HG03439 (cell line): ENCODE data around the gene SF3A1.
A peak's percentile ranks its signal among the peaks of the same experiment; 100 is the strongest.
"Not testable (repeated sequence)": the region's sequence is repeated elsewhere in the genome, so short reads cannot be mapped to it uniquely, and the experiment has no call there.

Experiments used
- ATAC-seq: cut with Tn5 transposase; IDR thresholded peaks from one replicate; pipeline ENCODE4 v1.9.1; 2021; ENCODE audit warnings: mild to moderate bottlenecking, moderate library complexity; ENCODE audit not compliant: unreplicated experiment

SF3A1 gene

DNA sequence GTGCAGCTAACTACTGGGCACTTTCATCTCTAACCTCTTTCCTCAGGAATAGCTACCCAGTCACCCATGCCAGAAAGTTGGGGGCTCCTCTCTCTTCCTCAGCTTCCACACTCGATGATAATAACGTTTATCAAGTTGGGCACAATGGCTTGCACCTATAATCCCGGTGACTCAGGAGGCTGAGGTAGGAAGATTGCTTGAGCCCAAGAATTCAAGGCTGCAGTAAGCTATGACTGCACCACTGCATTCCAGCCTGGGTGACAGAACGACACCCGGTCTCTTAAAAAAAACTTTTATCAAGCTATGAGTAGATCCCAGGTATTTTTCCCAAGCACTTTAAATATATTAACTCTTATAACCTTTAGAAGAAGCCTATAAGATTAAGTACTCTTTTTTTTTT is 2.0 kb downstream of the SF3A1 start:
- no peak for ATAC-seq

DNA sequence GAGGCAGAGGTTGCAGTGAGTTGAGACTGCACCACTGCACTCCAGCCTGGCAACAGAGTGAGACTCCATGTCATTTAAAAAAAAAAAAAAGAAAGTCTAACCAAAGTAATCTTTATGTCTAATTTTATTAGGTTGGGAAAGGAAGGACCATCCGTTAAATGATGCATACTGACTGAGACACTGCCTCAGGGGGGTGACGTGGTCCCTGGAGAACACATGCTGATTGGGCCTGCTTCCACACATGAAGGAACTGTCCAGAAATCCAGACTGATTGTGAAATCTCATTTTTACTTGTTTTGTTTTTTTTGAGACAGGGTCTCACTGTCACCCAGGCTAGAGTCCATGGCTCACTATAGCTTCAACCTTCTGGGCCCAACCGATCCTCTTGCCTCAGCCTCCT is 5.5 kb downstream of the SF3A1 start:
- no peak for ATAC-seq

DNA sequence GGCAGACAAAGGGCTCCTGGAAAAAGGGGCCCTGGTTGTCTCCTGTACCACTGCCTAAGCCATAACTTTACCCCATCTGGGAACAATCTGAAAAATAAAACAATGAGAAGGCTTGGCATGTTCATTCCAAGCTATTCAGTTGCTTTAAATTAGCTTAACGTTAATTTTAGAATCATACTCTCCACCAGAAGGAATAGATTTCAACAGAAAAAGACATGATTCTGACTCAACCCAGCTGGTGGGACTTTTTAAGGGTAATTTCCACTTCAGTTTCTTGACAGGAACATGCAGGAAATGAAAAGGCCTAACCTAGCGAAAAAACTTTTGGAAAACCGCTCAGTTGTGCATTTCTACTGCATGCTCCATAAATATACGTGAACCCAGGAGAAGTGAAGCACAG is 7.9 kb downstream of the SF3A1 start:
- no peak for ATAC-seq

DNA sequence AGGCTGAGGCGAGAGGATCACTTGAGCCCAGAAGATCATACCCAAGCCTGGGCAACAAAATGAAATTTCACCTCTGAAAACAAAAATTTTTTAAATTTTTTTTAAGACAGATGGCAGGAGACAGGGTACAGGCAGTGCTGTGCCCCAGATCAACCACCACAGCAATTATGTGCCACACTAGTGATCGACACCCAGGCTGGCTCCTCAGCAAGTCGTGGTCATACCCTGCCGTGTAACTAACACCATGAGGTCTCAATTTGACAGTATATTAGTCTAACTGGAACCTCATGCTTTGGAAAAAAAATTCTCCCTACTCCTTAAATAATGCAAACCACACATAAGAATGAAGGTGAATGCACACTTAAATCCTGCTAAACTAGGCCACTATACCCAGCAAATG is 8.3 kb downstream of the SF3A1 start:
- no peak for ATAC-seq

DNA sequence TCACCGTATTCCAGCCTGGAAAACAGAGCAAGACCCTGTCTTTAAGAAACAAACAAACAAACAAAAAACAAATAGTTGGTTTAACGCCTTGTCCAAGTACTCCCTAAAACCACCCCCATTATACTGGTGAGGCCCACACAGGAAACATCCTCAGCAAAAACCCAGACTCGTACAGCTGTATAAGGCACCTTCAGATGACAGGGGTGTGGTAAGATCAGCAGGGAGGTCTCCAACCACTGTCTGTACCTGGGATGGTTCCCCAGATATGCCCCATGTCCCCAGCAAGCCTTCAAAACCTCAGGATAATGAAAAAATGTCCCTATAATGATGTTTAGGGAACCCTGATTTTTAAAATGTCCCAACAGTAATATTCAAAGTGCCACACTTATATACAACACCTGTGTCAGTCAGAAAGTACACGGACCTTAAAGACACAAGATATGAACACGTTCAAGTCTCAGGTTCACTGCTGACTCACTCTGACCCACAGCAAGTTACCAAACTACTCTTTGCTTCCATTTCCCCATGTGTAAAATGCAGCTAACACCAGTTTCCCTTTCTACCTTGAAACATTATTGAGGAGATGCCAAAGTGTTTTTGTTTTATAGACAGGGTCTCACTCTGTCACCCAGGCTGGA is 9.3 kb downstream of the SF3A1 start:
- ATAC-seq: no peak

DNA sequence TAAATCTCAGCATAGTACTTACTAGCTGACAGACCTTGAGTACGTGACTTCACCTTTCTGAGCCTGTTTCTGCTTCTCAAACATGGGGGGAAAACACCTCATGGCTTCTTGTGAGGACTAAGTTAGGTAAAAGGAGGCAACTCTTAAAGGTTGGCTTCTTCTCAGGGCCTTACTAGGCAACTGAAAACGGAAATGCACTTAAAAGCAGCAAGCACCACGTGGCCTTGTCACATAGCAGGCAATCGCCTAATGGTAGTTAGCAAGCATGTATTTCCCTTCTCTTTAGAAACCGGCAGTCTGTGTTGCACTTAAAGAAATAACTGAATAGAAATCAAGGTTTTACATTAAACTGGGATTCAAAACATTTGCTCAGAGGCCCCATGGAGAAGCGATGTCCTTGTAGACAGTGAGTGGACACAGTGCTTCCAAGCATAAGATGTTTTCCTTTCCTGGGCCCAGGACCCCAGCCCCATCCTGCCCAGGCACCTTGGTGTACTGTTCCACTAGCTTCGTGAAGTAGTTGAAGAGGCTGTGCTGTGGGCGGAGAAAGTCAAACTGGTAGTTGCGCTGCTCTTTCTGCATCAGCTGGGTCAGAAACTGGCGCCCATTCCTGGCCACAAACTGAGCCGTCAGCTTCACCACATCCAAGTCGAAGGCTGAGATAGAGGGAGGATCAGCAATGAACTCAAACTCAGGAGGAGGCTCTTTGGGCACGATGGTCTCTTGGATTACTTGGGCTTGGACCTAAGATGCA is 12.1 kb downstream of the SF3A1 start:
- ATAC-seq: no peak

DNA sequence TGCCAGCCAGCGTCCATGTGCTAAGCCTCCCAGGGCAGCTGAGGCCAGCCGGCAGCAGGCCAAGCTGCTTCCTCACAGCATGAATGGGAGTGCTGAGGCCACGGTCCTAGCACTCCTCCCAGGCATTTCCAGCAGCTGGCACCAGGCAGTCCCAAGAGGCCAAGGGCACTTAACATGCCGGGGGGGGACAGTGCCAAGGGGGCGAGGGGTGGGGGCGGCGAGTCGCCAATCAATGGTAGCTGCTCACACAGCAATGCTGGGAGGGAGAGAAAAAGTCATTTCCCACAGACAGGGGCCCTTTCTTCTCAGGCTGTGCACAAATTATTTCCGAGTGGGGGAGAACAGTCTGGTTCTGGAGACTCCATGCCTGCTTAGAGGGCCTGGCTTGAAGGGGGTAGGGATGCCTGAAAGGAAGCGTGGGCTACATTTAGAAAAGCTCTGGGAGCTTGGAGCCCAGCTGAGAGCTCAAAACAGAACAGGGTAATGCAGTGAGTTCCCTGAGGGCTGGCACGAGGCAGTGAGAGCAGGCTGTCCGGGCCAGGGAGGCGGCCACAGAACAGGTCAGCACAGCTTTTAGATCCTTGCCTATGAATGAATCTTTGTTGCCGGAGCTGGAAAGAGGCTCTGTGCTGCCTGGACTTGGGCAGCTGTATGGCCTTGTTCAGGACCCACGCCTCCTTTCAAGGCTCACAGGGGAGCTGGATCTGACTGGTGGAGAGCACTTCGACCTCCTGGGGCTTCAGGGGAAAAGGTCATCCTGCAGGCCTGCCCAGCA is 15.6 kb downstream of the SF3A1 start:
- no peak for ATAC-seq

DNA sequence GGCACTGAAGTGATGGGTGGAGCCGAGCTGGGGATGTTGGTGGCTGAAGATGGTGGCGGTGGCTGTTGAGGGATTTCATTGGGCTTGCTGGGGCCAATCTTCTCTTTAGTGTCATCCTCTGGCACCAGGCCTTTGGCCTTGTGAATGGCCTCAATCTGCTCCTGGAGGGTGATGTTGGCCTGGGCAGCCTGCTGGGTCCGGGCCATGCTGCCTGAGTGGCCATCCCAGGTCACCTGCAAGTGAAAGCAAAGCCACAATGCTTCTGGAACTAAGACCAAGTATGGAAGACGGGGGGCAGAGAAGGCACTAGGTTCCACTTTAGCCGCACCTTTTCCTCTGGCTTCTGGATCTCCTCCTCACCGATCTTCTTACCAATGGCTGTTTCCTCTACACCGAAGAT is 17.9 kb downstream of the SF3A1 start:
- no peak for ATAC-seq

DNA sequence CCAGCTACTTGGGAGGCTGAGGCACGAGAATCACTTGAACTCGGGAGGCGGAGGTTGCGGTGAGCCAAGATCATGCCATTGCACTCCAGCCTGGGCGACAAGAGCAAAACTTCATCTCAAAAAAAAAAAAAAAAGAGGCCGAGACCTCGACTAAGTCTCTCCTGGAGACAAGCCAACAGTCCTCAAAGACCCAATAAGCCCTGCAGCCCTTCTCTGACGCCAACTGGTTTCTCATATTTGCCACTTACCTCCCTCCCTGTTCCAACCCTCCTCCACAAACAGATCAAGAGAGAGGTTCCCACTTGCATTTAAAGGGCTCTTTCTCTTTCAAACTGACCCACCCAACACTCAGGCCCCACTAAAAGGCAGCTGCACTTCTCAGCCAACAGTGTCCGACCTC is 18.4 kb downstream of the SF3A1 start:
- not testable (repeated sequence) for ATAC-seq

DNA sequence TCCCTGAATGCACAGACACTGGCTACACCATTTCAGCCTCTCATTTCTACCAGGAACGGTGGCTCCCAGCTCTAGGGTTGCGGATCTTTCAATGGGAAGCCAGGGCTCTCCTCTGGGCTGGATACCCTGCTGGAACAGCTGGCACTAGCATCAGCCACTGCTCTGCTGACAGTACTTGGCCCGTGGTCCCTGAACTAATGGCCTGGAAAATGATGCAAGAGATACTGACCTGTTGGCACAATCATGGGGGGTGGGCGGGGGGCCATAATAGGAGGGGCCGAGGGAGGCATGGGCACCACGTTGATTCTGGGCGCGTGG is 19.3 kb downstream of the SF3A1 start:
- ATAC-seq: no peak

DNA sequence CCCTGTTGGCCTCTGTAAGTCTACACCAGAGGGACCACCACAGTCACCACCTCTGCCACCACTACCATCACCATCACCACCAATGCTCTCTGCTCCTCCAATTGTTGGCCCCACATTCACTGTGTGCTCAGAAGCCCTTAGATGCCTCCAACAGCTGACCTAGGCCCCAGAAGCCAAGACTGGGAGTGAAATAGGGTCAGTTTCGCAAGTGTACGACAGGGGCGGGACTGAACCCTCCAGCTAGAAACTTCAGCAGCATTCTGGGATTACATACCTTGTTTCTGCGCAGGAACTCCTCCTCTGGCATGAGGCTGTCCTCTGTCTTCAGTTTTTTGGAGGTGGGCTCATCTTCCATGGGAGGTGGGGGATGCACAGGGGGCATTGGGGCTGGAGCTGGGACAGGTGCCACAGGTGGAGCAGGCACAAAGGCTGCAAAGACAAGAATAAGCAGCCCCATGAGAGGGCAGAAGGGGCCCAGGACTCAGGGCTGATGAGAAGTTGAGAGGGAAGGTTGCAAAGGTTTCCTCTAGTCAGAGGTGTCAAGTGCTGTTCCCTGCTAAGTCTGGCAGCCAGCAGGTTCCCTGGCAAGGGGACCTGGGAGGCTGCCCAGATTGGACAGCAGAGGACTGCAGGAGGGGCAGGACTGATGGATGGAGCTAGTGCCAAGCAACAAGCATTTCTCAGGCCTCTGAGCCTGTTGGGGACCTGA is 19.8 kb downstream of the SF3A1 start:
- no peak for ATAC-seq

DNA sequence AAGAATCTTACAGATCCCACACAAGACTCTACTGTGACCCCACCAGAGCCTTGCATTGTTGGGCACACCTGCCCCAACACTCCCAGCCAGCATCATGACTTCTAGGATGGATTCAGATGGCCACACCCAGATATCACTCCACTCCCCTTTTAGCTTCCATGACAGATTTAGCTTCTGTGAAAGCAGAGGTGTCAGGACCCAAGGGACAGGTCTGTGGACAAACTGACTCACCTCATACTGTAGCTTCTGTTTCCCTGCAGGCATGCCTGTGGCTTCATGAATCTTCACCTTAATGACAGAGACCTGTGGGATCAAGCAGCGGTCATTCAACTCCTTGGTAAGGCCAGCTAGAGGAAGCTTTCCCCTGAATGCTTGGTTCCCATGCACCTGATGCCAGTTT is 21.5 kb downstream of the SF3A1 start:
- ATAC-seq: no peak

DNA sequence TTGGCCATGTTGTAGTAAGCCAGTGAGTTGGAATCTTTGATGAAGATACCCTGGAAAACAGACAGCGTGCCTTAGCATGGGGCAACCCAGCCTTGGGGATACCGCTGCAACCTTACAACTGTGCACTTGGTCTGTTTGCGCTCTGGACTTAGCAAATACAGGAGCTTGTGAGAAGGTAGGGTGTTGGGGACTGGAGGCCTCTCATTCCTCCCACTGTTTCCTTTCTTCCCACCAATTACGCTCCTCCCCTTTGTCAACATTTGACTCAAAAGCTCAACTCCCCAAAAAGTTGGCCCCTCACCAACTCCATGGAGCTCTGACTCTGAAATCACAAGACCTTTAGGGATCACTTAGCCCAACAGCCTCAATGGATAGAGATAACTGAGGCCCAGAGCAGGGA is 22.0 kb downstream of the SF3A1 start:
- no peak for ATAC-seq

DNA sequence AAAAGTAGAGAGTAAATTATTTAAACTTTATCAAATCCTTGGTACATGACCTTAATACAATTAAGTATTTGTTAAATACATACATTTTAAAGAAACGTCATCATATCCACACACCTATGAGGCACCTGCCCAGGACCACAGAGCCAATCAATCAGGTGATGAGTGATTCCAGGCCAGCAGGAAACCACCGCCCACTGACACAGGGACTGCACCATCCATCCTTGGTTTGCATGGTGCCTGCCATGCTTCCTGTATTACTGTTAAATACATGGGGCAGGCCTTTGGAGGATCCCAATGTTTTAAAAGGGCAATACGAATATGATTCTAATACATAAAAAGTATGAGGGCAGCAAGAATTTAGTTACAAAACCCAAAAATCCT is 23.0 kb downstream of the SF3A1 start:
- no peak for ATAC-seq

DNA sequence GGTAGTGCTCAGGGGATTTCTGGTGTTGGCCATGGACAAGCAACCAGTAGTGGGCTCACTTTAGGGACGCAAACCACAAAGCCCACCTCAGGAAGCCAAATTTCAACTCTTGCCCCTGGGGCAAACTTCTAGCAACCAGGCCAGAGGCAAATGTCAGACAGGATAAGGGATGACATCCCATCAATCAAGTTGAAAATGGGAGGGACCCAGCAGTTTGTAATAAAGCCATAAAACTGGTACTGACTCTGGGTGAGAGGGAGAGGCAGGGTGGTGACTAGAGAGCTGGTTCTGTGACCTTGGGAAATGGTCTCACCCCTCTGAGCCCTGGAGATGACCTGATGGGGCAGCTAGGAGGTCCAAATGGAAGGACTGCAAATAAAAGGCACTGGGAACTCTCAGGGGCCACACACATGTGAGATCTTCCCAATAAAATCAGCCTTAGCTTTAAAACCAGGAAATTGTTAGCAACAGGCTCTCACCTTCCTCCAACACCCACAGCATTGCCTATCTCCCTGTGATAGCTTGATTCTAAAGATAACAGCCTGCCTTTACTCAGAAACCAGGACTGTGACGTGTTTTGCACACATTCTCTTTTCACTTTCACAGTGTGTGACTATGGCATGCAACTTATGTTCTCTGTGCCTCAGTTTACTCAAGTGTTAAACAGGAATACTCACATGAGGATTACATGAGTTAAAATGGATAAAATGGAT is 23.5 kb downstream of the SF3A1 start:
- no peak for ATAC-seq

DNA sequence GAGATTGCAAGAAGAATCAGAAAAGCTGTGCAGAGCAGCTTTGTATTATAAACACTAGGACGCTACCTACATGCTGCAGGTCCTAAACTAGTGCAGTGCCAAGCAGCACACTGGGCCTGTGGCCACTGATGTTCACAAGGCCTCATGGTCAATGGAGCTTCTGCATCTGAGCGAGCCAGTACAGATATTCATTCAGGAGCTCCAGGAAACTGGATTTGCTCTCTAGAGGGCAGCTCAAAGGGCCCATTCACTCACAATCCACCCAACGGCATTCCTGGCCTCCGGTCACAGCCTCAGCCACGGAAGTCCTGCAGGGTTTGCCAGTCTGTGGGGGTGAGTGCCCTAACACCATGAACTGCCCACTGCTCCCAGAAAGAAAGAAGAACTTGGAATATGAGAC is 24.1 kb downstream of the SF3A1 start:
- no peak for ATAC-seq

DNA sequence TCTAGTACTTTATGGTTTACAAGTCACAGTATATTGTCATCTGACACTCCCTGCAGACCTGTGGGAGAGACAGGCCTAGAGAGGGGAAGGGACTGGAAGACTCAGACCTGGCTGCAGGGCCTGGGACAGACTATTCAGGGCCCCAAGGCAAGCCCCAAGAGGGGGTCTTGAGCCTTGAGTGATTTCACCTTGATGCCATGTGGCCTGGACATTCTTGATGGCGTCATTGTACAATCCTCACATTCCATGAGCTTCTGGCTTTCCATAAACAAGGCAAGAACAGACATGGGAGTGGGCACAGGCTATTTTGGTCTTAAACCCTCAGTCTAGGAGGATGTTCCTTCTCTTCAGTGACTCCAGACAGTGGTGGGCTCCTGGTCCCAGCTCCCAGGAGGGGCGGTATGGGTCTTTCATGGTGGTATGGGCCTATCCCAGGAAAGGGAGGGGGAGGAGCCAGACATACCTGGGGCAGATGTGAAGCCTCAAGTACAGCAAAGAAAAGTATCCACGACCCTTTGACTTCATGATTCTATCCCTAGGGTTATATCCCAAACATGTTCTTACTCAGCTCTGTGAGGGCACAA is 28.1 kb downstream of the SF3A1 start:
- ATAC-seq: no peak

DNA sequence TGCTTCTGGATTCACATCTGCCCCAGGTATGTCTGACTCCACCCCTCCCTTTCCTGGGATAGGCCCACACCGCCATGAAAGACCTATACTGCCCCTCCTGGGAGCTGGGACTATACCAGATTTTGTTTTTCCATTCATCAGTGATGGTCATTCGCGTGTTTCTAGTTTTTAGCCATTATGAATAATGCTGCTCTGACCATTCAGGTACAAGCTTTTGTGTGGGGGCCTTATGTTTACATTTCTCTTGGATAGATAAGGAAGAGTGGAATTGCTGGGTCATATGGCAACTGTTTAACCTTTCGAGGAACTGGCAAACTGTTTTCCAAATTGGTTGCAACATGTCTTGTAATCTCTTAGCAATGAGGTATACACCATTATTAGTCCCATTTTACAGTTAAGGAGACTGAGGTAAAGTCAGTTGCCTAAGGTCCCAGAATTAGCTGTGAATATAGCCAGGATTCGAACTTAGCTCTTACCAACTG is 28.8 kb downstream of the SF3A1 start:
- ATAC-seq: no peak

DNA sequence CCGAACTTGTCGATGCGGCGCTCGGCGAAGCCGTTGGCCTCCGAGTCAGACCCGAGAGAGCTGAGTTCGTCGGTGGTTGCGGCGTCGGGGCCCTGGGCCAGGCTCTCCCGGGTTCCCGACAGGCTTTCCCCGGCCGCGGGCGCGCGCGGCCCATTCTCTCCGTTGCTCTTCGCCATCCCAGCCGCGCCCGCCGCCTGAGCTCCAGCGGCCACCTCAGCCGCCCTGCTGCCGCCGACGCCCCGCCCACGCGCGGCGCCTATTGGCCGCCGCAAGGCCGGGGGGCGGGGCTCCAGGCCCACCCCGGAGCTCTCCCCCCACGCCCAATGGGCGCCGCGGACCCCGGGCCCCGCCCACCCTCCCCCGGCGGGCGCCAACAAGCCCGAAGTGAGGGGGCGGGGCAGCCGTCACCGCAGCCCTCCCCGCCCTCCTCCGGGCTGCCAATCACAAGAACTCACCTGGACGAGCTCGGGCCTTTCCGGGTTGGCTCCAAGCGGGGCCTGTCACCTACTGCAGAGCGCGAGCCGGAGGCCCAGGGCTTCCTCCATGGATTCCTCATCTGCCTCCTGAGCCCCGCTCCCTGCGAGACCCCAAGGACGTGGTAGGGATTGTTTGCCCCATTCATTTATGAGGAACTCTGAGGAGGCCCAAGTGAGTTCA is 29.9 kb downstream of the SF3A1 start, which contains the start of gene TBC1D10A:
Gene TBC1D10A (minus strand): TSS at position 236 of the 657 bp plus-strand sequence. CDS start 60 bp downstream, at position 176.
- peak; percentile 84 for ATAC-seq

DNA sequence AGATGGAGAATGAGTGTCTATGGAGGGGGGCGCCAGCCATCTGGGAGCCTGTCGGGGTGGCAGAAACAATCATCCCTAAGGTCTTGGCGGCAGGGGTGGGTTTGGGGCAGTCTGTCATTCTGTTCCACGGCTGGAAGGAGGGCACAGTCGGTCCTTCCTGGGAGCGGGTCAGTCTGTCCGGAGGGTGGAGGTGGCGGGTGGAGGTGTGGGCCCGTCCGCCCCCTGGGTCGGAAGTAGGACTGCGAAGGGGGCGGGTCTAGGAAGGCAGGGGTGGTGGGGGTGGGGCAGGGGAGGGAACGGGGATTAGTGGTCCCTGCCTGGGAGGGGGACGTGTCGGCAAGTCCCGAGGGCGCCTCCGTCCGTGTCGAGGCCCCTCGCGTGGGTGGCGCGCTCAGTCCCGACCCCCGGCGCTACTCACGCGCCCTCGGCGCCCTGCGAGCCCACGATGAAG is 30.4 kb downstream of the SF3A1 start:
- peak; percentile 22 for ATAC-seq
